AG20443 (cell line): Measurements from ENCODE around the gene CCL23.
"Not testable (repeated sequence)": the region's sequence is repeated elsewhere in the genome, so short reads cannot be mapped to it uniquely, and the experiment has no call there.

ENCODE experiments used
- DNase-seq: peaks from one replicate; pipeline ENCODE4 v3.0.0; 2012; ENCODE audit warnings: low spot score, mixed read lengths

Gene CCL23

DNA sequence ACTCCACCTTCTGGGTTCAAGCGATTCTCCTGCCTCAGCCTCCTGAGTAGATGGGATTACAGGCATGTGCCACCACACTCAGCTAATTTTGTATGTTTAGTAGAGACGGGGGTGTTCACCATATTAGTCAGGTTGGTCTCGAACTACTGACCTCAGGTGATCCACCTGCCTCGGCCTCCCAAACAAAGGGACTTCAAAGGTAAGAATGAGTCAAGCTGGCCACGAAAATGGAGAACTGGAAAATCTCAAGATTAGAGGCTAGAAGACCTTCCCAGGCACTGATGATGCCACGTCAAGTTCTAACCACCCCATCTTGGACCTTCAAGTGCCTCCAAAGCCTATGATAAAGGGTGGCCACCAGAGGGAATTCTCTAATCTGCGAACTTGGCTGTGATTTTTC, 15.1 kb downstream of the CCL23 start:
- DNase-seq = no peak

DNA sequence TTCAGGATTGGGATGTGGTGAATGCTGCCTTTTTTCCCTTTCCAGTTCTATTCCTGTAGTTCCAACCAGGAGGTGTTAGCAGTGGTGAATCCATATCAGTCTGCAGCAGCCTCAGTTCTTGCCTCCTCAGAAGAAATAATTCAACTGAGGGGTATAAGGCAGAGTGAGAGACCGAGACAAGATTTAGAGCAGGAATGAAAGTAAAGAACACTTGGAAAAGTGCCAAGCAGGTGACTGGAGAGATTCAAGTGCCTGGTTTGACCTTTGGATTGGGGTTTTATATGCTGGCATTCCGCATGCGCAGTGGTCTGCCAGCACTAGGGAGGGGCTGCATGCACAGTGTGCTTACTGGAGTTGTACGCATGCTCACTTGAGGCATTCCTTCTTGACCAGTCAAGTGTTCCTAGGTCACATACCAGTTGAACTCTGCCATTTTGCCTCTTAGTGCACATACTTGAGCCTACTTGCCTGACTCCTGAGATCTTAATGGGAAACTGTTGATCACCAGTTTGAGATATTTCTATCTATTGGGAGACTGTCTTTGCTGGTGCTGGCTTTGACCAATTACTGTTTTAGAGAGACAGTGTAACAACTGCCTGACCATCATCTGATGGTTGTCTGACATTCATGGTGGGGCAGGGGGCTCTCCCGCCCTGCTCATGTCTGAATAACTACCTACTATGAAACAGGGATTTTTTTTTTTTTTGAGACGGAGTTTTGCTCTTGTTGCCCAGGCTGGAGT, 15.7 kb downstream of the CCL23 start:
- DNase-seq = no peak

DNA sequence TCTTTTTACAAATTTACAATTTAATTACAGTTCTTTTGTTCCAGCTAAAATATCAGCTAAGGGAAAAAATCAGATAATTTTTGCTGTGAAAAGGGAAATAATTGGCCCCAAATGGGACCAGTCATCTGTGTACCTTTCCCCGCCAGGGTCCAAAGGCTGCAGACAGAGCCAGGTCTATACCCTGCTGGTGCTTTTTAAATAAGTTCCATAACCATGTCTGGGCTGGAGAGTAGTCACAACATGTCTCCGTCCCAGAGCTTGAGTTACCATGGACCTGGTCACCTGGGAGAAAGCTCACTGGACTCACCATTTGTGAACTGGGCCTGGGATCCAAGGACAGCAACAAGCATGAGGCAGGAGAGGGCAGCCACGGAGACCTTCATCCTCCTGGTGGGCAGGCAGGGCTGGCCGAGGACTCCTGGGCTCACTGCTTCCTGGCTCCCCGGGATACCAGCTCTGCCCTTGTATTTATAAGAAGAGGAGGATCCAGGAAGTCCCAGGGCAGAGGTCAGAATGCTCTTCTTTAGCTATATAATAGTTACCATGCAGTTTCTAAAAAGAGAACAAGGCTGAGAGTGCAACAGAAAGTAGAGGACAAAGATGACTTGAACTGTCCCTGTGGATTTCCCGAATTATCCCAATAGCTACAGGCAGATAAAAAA, 16.5 kb downstream of the CCL23 start, which contains the start of gene CCL15:
Gene CCL15, minus strand, starts transcription at position 444 of the 662 bp plus-strand sequence. Its CDS starts 61 bp downstream, at position 383.
- no peak for DNase-seq

DNA sequence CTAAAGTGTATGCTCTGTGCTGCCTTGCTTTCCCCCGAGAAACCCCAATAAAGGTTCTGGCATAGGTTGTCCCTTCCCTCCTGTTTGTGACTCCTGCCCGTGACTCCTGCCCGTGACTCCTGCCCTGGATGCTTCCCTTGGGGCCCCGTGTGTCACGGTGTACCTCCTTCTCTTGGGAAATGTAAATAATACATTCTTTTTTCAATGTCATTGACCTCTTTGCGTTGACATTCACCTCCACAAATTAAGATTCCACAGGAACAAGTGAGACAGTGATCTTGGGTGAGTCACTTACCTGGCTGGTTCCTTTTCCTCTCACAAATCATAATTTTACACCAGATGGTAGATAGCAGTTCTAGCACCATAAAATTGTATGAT, 17.1 kb downstream of the CCL23 start:
- DNase-seq = no peak

- DNase-seq = no peak
Measured at GRCh38 chr17:35998756-35999155, 19.0 kb downstream of the CCL23 start.

DNA sequence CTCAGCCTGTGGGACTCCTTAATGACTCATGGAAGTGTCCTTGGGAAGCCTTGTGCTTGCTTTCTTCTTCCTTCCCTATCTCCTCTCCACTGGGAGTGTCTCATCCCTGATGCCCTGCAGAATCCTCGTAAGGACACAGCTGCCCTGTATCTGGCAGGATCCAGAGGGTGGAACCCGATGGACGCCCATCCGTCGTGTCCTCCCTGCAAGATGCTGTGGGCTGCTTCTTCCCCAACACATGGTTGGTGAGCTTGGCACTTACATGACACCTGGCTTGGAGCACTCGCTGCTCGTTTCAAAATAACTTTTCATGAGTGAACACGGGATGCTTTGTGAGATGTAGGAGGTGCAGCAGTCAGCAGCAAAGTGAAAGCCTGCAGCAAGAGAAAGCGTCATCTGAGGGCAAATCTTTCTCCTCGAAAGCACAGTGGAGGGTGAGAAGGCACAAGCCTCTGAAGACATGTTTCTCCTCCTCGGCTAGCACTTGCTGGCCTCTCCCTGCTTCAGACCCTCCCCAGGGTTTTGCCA, 19.7 kb downstream of the CCL23 start:
- no peak for DNase-seq

GRCh38 chr17:35995346-35995745, 22.4 kb downstream of the CCL23 start:
- not testable (repeated sequence) for DNase-seq

GRCh38 chr17:35991075-35991474, 26.7 kb downstream of the CCL23 start:
- no peak for DNase-seq

GRCh38 chr17:35988164-35988563, 29.6 kb downstream of the CCL23 start:
- DNase-seq = no peak

- no peak for DNase-seq
Measured at GRCh38 chr17:35986643-35987042, 31.1 kb downstream of the CCL23 start, which contains the start of gene CCL14. Gene CCL14 (minus strand): TSS chr17:35986729. CDS start chr17:35986649, 80 bp downstream.

DNA sequence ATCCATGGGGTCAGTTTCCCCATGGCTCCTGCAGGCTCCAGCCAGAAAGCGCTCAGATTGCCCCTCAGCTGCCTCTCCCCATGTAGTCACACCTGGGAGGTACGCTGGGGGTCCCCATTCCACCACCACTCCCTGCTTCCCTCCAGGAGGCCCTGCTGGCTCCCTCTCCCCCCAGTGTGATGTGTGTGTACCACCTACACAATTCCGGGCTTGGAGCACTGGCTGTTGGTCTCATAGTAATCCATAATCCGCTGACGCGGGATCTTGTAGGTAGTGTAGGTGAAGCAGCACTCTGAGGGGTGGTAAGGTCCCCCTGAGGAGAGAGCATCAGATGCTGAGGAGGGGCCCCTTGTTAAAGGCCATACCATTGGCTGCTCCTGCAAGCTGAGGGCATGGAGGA, 33.6 kb downstream of the CCL23 start:
- no peak for DNase-seq

GRCh38 chr17:35982409-35983191, 35.2 kb downstream of the CCL23 start:
- DNase-seq = no peak

DNA sequence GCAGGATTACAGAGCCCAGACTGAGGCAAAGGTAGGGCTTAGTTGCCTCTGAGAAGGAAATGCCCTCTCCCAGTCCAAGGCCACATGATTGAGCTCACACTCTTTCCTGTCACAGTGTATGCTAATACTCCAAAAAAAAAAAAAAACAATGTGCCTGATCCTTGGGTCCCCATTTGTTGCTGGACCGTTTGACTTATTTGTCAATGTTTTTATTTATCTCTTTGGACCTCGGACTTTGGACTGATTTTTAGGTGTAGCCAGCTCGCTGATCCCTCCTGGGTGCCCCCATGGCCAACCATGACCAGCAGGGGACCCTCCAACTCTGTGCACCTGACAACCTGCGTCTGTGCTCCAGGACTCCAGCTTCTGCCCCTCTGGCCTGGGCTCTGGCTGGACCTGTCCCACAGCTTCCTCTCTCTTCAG, 35.9 kb downstream of the CCL23 start:
- DNase-seq = no peak

- DNase-seq = no peak
Measured at GRCh38 chr17:35981246-35981645, 36.5 kb downstream of the CCL23 start, which contains the start of gene CCL16. Gene CCL16 (minus strand): TSS chr17:35981497. CDS start chr17:35981420, 77 bp downstream.

DNA sequence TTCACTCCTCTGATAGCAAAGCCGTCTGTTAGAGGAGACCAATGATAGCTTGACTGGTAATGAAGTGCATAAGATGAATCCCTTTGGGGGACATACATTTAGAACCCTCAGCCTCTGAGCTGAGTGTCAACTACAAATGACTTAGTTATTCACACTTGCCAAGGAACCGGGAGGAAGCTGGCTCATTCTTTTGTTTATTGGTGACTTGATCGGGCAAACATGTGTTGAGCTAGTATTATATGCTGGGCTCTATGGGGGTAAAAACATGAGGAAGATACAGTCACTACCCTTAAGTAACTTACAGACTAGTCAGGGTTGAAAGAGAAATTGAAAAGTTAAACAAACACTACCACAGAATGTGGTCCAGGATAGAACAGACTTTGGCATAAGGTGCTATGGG, 39.4 kb downstream of the CCL23 start:
- DNase-seq = no peak

- DNase-seq = no peak
Measured at GRCh38 chr17:35977509-35977908, 40.3 kb downstream of the CCL23 start.

GRCh38 chr17:35973333-35974260, 44.2 kb downstream of the CCL23 start:
- no peak for DNase-seq

- DNase-seq = no peak
Measured at GRCh38 chr17:35972945-35973332, 44.8 kb downstream of the CCL23 start.

DNA sequence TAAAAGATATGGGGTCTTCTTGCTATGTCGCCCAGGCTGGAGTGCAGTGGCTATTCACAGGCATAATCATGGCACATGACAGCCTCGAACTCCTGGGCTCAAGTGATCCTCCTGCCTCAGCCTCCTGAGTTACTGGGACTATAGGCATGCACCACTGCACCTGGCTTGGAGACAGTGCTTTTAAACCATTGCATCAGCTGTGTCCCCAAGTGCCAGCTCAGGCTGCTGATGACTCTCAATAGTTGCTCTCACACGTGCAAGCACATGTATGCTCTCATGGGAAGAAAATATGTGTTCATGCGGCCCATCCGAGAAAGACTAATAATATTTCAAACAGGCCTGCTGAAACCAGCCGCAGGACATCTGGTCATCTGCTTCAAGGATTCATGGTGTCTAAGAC, 45.2 kb downstream of the CCL23 start:
- DNase-seq = no peak

GRCh38 chr17:35972066-35972465, 45.7 kb downstream of the CCL23 start:
- DNase-seq = no peak
